ENCODE results near the gene ZNF445.
"Not testable (repeated sequence)": the region's sequence is repeated elsewhere in the genome, so short reads cannot be mapped to it uniquely, and the experiment has no call there.

The ZNF445 gene

DNA sequence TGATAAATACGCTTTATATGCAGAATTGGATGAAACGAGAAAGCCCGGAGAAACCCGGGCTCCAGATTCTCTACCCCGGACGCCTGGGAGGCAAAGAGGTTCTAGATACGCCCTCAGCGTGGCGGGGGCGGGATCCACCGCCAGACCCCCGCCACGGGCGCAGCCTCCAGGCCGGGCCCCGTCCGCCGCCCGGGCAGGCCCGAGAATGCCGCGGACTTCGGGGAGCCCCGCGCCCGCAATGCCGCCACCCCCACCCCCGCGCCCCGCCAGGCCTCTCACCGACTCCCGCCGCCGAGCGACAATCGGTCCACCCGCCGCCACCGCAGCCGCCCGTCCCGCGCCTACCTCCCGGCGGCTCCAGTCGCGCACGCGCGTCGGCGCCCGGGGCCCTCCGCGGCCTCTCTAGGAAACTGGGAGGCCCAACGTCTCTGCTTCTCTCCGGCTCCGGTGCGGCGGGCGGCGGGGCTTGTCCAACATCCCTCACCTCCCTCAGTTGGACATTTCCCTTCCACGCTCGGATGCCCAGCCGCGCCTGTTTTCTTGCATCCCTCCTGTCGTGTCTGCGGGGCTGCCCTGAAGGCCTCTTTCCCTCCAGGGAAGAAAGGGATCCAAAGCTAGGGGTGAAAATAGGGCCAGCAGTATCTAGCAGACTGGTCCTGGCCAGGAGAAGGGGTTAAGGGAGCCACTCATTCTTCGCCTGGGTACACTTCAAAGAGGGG, at the start of gene ZNF445:
ZNF445 (minus strand) TSS at position 359 of the 719 bp plus-strand sequence. CDS start 22,121 bp downstream, outside the sequence.
- DNase-seq, result peak; percentile 49 to 74

GRCh38 chr3:44525060-44525459, 47.6 kb upstream of the ZNF445 start:
- no peak for DNase-seq

DNA sequence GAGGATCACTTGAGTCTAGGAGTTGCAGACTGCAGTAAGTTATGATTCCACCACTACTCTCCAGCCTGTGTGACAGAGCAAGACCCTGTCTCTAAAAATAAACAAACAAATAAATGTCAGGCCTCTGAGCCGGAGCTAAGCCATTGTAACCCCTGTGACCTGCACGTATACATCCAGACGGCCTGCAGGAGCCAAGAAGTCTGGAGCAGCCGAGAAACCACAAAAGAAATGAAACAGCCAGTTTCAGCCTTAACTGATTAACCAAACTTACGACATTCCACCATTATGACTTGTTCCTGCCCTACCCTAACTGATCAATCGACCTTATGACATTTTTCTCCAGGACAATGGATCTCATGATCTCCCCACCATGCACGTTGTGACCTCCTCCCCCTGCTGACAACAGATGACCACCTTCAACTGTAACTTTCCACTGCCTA, 45.0 kb upstream of the ZNF445 start:
- DNase-seq, result no peak

GRCh38 chr3:44521721-44522120, 44.3 kb upstream of the ZNF445 start:
- DNase-seq, result no peak

DNA sequence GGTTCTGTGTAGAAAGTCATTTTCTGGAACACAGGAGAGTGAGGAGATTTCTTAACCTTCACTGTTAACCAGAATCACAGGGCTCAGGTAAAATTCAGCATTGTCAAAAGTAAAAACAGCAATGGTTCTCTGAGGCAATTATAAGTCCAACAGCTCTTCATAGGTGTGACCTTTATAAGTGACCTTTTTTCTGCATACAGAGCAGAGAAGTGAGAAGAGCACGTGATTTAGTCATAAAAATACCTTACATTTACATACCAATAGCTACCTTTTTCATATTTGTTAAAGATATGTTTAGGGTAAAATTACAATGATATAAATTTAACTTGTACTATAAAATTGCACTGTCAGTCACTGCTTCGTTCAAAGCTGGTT, 41.3 kb upstream of the ZNF445 start:
- DNase-seq, result no peak

- DNase-seq, result no peak
Measured at GRCh38 chr3:44516230-44516629, 38.8 kb upstream of the ZNF445 start.

GRCh38 chr3:44513513-44513912, 36.0 kb upstream of the ZNF445 start:
- no peak for DNase-seq

DNA sequence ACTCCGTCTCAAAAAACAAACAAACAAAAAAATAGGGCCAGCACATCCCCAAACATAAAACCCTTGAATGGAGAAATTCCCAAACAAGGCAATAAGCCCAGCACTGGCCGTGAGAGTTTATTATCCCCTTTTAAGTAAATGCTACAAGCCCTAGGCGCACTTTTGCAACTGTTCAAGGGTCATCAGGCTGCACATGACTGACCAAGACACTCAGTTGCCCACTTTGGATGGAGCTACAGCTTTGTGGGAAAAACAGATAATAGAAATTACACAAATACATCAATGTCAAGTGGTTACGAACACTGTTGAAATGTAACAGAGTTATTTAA, 33.7 kb upstream of the ZNF445 start:
- no peak for DNase-seq

- DNase-seq, result no peak
Measured at GRCh38 chr3:44510000-44510368, 32.5 kb upstream of the ZNF445 start.

DNA sequence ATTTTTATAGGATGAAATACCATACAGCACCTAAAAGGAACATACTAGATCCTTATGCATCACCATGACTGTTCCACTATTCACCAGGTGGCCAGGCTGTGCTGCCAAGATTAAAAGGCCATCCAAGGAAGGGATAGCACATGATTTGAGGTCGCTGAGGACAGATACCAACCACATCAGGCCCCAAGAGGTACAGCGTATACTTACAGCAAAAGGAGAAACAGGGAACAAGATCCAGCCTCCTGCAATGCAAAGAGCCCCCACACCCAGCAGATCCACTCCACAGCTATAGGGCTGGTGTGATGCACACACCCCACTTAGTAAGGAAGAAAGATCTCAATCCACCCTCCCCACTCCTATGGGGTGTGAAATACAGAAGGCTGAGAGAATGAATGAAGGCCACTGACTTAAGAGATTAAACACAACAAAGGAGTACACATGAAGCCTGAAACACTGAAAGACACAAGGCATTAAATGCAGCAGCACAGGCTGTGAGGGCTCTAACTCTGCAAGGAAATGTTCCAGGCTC, 32.0 kb upstream of the ZNF445 start:
- DNase-seq, result no peak

- DNase-seq, result no peak
Measured at GRCh38 chr3:44506961-44507360, 29.5 kb upstream of the ZNF445 start.

- no peak for DNase-seq
Measured at GRCh38 chr3:44506556-44506955, 29.1 kb upstream of the ZNF445 start.

GRCh38 chr3:44504566-44504965, 27.1 kb upstream of the ZNF445 start:
- no peak for DNase-seq

- DNase-seq, result not testable (repeated sequence)
Measured at GRCh38 chr3:44503178-44503577, 25.7 kb upstream of the ZNF445 start.

GRCh38 chr3:44501971-44502370, 24.5 kb upstream of the ZNF445 start:
- no peak for DNase-seq

DNA sequence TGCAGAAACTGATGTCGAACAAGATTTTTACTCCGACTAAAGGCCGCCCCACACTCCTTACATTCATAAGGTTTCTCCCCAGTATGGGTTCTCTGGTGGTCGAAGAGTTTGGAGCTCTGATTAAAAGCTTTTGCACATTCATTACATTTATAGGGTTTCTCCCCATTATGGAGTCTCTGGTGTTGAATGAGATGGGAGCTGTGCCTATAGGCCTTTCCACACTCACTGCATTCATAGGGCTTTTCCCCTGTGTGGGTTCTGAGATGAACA, 22.4 kb upstream of the ZNF445 start:
- DNase-seq, result not testable (repeated sequence)

DNA sequence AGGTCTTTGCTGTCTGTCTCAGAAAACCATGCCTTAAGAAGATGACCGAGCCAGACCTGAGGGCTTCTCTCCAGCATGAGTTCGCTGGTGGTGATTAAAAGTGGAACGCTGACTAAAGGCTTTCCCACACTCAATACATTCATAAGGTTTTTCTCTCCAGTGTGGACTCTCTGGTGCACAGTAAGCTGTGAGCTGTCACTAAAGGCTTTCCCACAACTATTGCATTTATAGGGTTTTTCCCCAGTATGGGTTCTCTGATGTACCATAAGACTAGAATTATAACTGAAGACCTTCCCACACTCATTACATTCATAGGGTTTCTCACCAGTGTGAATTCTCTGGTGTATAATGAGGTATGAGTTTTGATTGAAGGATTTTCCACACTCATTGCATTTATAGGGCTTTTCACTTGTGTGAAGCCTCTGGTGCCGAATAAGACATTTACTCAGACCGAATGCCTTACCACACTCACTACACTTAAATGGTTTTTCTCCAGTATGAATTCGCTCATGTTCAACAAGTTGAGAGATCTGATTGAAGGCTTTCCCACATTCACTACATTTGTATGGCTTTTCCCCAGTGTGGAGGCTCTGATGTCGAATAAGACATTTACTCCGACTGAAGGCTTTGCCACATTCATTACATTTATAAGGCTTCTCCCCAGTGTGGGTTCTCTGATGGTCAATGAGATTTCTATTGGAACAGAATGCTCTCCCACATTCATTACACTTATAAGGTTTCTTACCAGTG, 21.9 kb upstream of the ZNF445 start:
- DNase-seq, result no peak

- DNase-seq, result no peak
Measured at GRCh38 chr3:44495636-44496415, 18.4 kb upstream of the ZNF445 start.

GRCh38 chr3:44492496-44492895, 15.0 kb upstream of the ZNF445 start:
- no peak for DNase-seq

DNA sequence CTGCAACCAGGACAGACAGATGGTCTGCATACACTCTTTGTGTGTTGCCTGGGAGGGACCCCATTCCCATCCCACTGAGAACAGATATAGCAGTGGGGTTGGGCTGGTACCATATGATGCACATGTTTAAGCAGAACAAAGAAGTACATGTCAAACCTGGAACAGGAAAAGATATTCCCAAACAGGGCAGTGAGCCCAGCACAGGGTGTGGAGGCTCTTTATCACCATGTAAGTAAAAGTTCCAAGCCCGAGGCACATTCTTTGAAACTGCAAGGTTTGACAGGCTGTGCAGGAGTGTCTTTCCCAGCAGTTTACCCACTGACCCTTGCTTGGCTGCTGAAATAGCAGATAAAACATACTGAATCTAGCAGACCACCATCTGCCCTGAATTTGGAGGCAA, 5.3 kb upstream of the ZNF445 start:
- DNase-seq, result no peak

DNA sequence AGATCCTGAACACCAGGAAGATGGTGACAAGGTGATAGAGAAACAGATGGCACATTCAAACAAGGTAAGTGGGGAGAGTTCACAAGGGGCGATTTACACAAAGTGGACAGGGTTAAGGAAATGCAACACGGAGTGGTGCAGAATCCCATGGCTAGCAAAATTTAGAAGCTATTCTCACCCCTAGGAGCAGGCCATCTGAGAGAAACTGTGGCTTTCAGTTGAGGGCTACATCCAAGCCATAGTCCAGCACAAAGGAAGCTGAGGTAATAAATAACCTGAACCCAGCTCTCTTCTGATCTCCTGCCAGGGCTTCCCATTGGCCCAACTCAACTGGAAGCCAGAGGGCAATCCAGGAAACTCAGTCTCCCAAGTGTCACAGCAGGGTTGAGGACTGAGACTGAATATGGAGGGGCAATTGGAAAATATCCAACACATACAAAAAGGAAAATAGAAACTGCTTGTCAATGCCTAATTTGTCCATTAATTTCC, 1.2 kb upstream of the ZNF445 start:
- DNase-seq, result no peak

- DNase-seq, result no peak
Measured at GRCh38 chr3:44478055-44478468, 592 bp upstream of the ZNF445 start.

- DNase-seq, result no peak
Measured at GRCh38 chr3:44476963-44477311, 533 bp downstream of the ZNF445 start.

- no peak for DNase-seq
Measured at GRCh38 chr3:44476181-44476611, 1.3 kb downstream of the ZNF445 start.
